Measurements from ENCODE around the gene ALLC. TPM values are rescaled to one million over a fixed set of nuclear protein-coding genes. Genes with fewer than 3 reads are reported as not detected.

ALLC gene
- total and polyA plus RNA-seq, 2 experiments from 2014 or later, result not detected

DNA sequence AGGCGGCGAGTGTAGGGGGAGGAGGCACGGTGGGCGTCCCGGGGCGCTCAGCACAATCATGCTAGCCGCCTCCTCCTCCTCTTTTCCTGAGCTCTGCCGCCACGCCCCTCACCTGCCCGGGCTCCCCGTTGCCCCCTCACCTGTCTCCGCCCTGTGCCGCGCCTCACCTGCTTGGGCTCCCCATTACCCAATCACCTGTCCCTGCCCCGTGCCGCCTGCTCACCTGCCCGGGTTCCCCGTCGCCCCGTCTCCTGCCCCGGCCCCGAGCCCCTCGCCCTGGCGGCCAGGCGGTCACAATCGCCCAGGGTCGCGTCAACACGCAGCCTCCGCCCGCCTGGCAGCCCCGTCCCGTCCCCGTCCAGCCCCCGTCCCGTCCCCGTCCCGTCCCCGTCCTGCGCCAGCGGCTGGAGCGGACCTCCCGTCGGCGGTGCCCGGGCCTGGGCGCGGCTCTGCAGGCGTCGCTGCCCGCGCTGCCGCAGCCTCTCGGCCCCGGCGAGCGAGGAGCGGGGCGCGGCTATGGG, 45.3 kb downstream of the ALLC start, which contains the start of gene DCDC2C:
Gene DCDC2C, plus strand, starts transcription at position 340 of the 521 bp plus-strand sequence. Its CDS starts 177 bp downstream, at position 517.
- Histone ChIP-seq H3K79me2 (ENCODE audit: insufficient read depth) (no peaks in the 10 kb centered on the region), H3K27me3 (replicated peaks; ENCODE audit: insufficient read depth) (peaks cover 25% of the 10 kb centered on the region; the same call in 1 of the 2 replicates), H3F3A (ENCODE audit: insufficient read depth) (no peaks in the 10 kb centered on the region), H3K4me2 (ENCODE audit: unreplicated experiment) (no peak within 1 kb of the TSS), H3K27ac (no peak within 1 kb of the TSS), H3K9ac (no peak within 1 kb of the TSS), H3K36me3 (ENCODE audit: low read depth) (no peaks in the 10 kb centered on the region), H2AFZ (no peak within 1 kb of the TSS), H3K9me2 (ENCODE audit: insufficient read depth) (no peaks in the 10 kb centered on the region), H4K20me1 (ENCODE audit: insufficient read depth) (no peaks in the 10 kb centered on the region), H3K4me3 (no peak within 1 kb of the TSS), H3K9me3 (ENCODE audit: low read depth) (no peaks in the 10 kb centered on the region), H3K4me1 (ENCODE audit: insufficient read depth) (no peaks in the 10 kb centered on the region)
- 13 to 20% methylated on average over 29 to 38 of the region's 60 CpGs for WGBS, 2 experiments (ENCODE audit: low coverage in 1 of 2, low lambda C conversion rate in 2 of 2, missing lambda C conversion rate in 2 of 2)
- in situ Hi-C loops (cut with MboI), result no loop called here
- DNase-seq, result no peak
- TF ChIP-seq EZH2 (IDR thresholded peaks at IDR 0.05; ENCODE audit: insufficient read depth, poor library complexity, severe bottlenecking) (no peak), EZH2phosphoT487 (IDR thresholded peaks at IDR 0.05; ENCODE audit: insufficient read depth, low read depth) (no peak)

- Histone ChIP-seq H3K4me3 (no peak overlapping the region), H3K27ac (no peak overlapping the region), H4K20me1 (ENCODE audit: insufficient read depth) (no peaks in the 10 kb centered on the region), H3K4me2 (ENCODE audit: unreplicated experiment) (no peak overlapping the region), H3K9me3 (ENCODE audit: low read depth) (no peaks in the 10 kb centered on the region), H3K79me2 (ENCODE audit: insufficient read depth) (no peaks in the 10 kb centered on the region), H3F3A (ENCODE audit: insufficient read depth) (no peaks in the 10 kb centered on the region), H3K9me2 (ENCODE audit: insufficient read depth) (no peaks in the 10 kb centered on the region), H3K9ac (no peak overlapping the region), H3K27me3 (replicated peaks; ENCODE audit: insufficient read depth) (peaks cover 31% of the 10 kb centered on the region; the same call in 1 of the 2 replicates), H2AFZ (no peak overlapping the region), H3K4me1 (ENCODE audit: insufficient read depth) (no peaks in the 10 kb centered on the region), H3K36me3 (ENCODE audit: low read depth) (no peaks in the 10 kb centered on the region)
- DNase-seq, result peak; percentile 7
- in situ Hi-C loops (cut with MboI), result no loop called here
- WGBS, 2 experiments (ENCODE audit: low coverage in 1 of 2, low lambda C conversion rate in 2 of 2, missing lambda C conversion rate in 2 of 2), result 24 to 26% methylated on average over 22 to 63 of the region's 73 CpGs
- TF ChIP-seq EZH2phosphoT487 (IDR thresholded peaks at IDR 0.05; ENCODE audit: insufficient read depth, low read depth), result no peak
- no peak for TF ChIP-seq EZH2 (IDR thresholded peaks at IDR 0.05; ENCODE audit: insufficient read depth, poor library complexity, severe bottlenecking)
Observed at GRCh38 chr2:3703757-3704355, 45.9 kb downstream of the ALLC start.

DNA sequence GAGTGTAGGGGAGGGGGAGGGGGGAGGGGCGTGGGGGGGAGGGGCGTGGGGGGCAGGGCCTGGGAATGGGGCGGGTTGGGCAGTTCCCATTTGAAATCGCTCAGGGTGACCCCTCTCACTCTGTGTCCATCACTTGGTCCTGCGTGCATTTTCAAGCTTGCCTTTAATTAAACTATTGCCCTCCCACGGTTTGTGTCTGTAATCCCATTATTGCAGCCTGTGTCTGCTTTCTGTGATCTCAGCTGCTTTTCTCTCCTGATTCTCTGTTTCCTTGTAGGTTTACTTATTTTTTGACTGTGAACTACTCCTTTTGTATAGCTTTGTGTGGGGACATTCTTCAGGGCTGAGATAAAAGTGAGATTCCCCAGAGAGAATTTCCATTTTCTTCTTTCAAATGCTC, 46.7 kb downstream of the ALLC start:
- H2AFZ ChIP-seq, result no peak overlapping the region
- H3K36me3 ChIP-seq (ENCODE audit: low read depth), result no peaks in the 10 kb centered on the region
- peaks cover 29% of the 10 kb centered on the region; the same call in 1 of the 2 replicates for H3K27me3 ChIP-seq (replicated peaks; ENCODE audit: insufficient read depth)
- no peak overlapping the region for H3K4me3 ChIP-seq
- no peaks in the 10 kb centered on the region for H4K20me1 ChIP-seq (ENCODE audit: insufficient read depth)
- no peak overlapping the region for H3K9ac ChIP-seq
- H3K9me3 ChIP-seq (ENCODE audit: low read depth), result no peaks in the 10 kb centered on the region
- no peak overlapping the region for H3K27ac ChIP-seq
- WGBS, 2 experiments (ENCODE audit: low coverage in 1 of 2, low lambda C conversion rate in 2 of 2, missing lambda C conversion rate in 2 of 2), result 35 to 41% methylated on average over 3 to 6 of the region's 6 CpGs
- no peak overlapping the region for H3K4me2 ChIP-seq (ENCODE audit: unreplicated experiment)
- no peaks in the 10 kb centered on the region for H3K4me1 ChIP-seq (ENCODE audit: insufficient read depth)
- H3K9me2 ChIP-seq (ENCODE audit: insufficient read depth), result no peaks in the 10 kb centered on the region
- no peak for TF ChIP-seq EZH2phosphoT487 (IDR thresholded peaks at IDR 0.05; ENCODE audit: insufficient read depth, low read depth)
- no peak for TF ChIP-seq EZH2 (IDR thresholded peaks at IDR 0.05; ENCODE audit: insufficient read depth, poor library complexity, severe bottlenecking)
- no peaks in the 10 kb centered on the region for H3F3A ChIP-seq (ENCODE audit: insufficient read depth)
- DNase-seq, result no peak
- H3K79me2 ChIP-seq (ENCODE audit: insufficient read depth), result no peaks in the 10 kb centered on the region
- in situ Hi-C loops (cut with MboI), result no loop called here

DNA sequence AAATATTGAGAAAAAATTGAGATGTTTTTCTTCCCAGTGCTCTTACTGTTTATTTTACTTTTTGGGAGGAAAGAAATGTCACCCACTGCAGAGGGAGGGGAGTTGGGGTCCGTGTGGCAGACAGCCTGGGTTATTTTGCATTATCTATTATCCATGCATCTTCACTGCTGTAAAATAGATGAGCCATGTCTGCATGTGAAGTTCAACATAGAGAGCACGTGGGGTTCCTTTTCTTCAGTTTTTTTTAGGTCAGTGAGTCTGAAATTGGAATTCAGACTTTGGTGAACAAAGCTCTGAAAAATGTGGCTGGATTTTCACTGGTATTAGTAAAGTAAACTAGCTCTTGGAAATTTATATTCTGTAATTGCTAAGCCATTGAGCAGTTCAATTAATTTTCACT, 47.8 kb downstream of the ALLC start:
- 0% methylated on average over 2 of the region's 2 CpGs for WGBS, 2 experiments (ENCODE audit: low coverage in 1 of 2, low lambda C conversion rate in 2 of 2, missing lambda C conversion rate in 2 of 2)
- no peak for DNase-seq
- in situ Hi-C loops (cut with MboI), result no loop called here
- no peaks in the 10 kb centered on the region for H3K9me3 ChIP-seq (ENCODE audit: low read depth)
- peaks cover 22% of the 10 kb centered on the region; the same call in 1 of the 2 replicates for H3K27me3 ChIP-seq (replicated peaks; ENCODE audit: insufficient read depth)
- H2AFZ ChIP-seq, result no peak overlapping the region
- no peak overlapping the region for H3K4me3 ChIP-seq
- no peaks in the 10 kb centered on the region for H3K9me2 ChIP-seq (ENCODE audit: insufficient read depth)
- no peak overlapping the region for H3K9ac ChIP-seq
- no peaks in the 10 kb centered on the region for H4K20me1 ChIP-seq (ENCODE audit: insufficient read depth)
- no peaks in the 10 kb centered on the region for H3K36me3 ChIP-seq (ENCODE audit: low read depth)
- no peaks in the 10 kb centered on the region for H3K4me1 ChIP-seq (ENCODE audit: insufficient read depth)
- H3F3A ChIP-seq (ENCODE audit: insufficient read depth), result no peaks in the 10 kb centered on the region
- no peaks in the 10 kb centered on the region for H3K79me2 ChIP-seq (ENCODE audit: insufficient read depth)
- H3K4me2 ChIP-seq (ENCODE audit: unreplicated experiment), result no peak overlapping the region
- TF ChIP-seq EZH2 (IDR thresholded peaks at IDR 0.05; ENCODE audit: insufficient read depth, poor library complexity, severe bottlenecking) (no peak), EZH2phosphoT487 (IDR thresholded peaks at IDR 0.05; ENCODE audit: insufficient read depth, low read depth) (no peak)
- no peak overlapping the region for H3K27ac ChIP-seq
